Transverse colon (tissue), 4 donors: Measurements from ENCODE around the gene STK24. TPM values are rescaled to one million over a fixed set of nuclear protein-coding genes. Genes with fewer than 3 reads are reported as not detected.

Experiments
- DNase-seq: peaks from one replicate; pipeline ENCODE4 v3.0.0-alpha.2; 2019
- H3K27ac ChIP-seq, 4 donors: fragments of 200-600 bp; sonication (generic); 2 replicates each; pipeline ENCODE4 v1.5.1; 2016 to 2018; ENCODE audit warnings: inconsistent platforms in 4 of 4
- H3K27me3 ChIP-seq: fragments of 200-600 bp; sonication (generic); 2 replicates; pipeline ENCODE4 v1.5.1; 2017; ENCODE audit warnings: inconsistent platforms
- H3K36me3 ChIP-seq, 4 donors: fragments of 200-600 bp; sonication (generic); 2 replicates each; pipeline ENCODE4 v1.5.1; 2017 to 2019; ENCODE audit warnings: inconsistent platforms in 4 of 4
- H3K4me1 ChIP-seq, 4 donors: fragments of 200-600 bp; sonication (generic); 2 replicates each; pipeline ENCODE4 v1.5.1; 2017 to 2020; ENCODE audit warnings: inconsistent platforms in 4 of 4
- H3K4me3 ChIP-seq, 4 donors: fragments of 200-600 bp; sonication (generic); 1 replicate in 1 of 4; 2 replicates in 3 of 4; pipeline versions ENCODE4 v1.5.1 to v1.6.1; 2017 to 2019; ENCODE audit warnings: inconsistent platforms in 4 of 4
- H3K9me3 ChIP-seq, 2 donors: fragments of 200-600 bp; sonication (generic); 2 replicates each; pipeline ENCODE4 v1.5.1; 2017 to 2019; ENCODE audit warnings: inconsistent platforms in 2 of 2
- EP300 ChIP-seq: sonication (generic); formaldehyde crosslinking; IDR thresholded peaks from one replicate; pipeline ENCODE4 v1.6.1; 2017; ENCODE audit warnings: antibody characterized with exemption, low read depth
- POLR2A ChIP-seq: fragments of 450-650 bp; IDR thresholded peaks from one replicate; pipeline ENCODE4 v1.6.1; 2016; ENCODE audit warnings: antibody characterized with exemption, mild to moderate bottlenecking, moderate library complexity
- POLR2AphosphoS5 ChIP-seq, 3 donors: sonication (generic); formaldehyde crosslinking; IDR thresholded peaks; one replicate each; pipeline ENCODE4 v1.6.1; 2016; ENCODE audit warnings: antibody characterized with exemption in 3 of 3
- WGBS, 2 donors: methylation state at CpG; one replicate each; pipeline ENCODE4 v1.1.5; 2018; ENCODE audit warnings: low coverage in 1 of 2; 5-methylcytosine and 5-hydroxymethylcytosine counted together
- in situ Hi-C, 4 donors: fragments of 200-750 bp; cut with MboI; loops; one replicate each; pipeline versions ENCODE4 v1.15.0 to v1.15.1; 2017; ENCODE audit warnings: low sequenced_read_pairs in 3 of 4, low pct_ligation_motif_present in 1 of 4, low pct_unique_long_range_greater_than_20kb in 1 of 4
- intact Hi-C: fragments of 100-400 bp; cut with DNase I; formaldehyde crosslinking; loops from one replicate; pipeline ENCODE4 v1.15.1; 2023; ENCODE audit warnings: low total_unique reads
- total RNA-seq, 4 donors: library from RNA; depleted of rRNA; stranded (reverse); fragments of >200 nt; gene quantifications; one replicate each; pipeline ENCODE4 v1.1.0, GENCODE V29; 2016
- TF ChIP-seq, protein P1 (sequence below), 5 experiments: fragments of 200-600 bp in 3 of 5; fragments of 450-650 bp in 2 of 5; sonication (generic) in 3 of 5; IDR thresholded peaks; 1 replicate in 2 of 5; 2 replicates in 3 of 5; pipeline ENCODE4 v1.5.1; 2016 to 2017; ENCODE audit warnings: antibody characterized with exemption in 5 of 5, inconsistent platforms in 3 of 5, mild to moderate bottlenecking in 2 of 5, moderate library complexity in 1 of 5

Gene STK24
- total RNA-seq, 4 donors from 2014 or later, result 87.2 to 152 (median 131) TPM

DNA sequence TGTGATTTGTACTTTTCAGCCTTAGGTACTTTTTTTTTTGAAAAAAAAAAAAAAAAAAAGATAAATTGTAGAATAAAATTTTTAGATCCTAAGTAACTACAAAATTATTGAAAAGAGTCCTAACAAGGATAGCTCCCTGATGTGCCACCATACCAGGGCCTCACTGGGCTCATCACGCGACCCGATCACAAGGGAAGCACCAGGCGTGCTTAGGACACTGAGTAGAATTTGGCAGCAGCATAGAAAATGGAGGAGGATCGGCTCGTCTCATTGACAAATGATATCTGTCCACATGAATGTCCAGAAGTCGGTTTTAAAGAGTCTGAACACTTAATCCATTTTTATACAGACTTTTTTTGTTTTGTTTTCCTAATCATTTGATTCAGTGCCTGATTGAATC is 179.0 kb downstream of the STK24 start:
- H3K9me3 ChIP-seq, result no peaks in the 10 kb centered on the region
- DNase-seq, result no peak
- in situ Hi-C loops (loop anchor here in 1 of 4 donors (25.0 kb wide), 1 partner anchor 261 kb away; the partner anchor contains the start of gene FARP1), intact Hi-C loops (no loop called here)
- H3K36me3 ChIP-seq, result no peaks in the 10 kb centered on the region
- TF ChIP-seq POLR2AphosphoS5 (IDR thresholded peaks at IDR 0.05) (peak in 1 of 3 donors; percentile 10), POLR2A (no peak)
- H3K27ac ChIP-seq, result peak overlapping the region in 1 of 4 donors; percentile 11
- 74 to 85% methylated on average over 7 of the region's 7 CpGs for WGBS, 2 donors
- H3K27me3 ChIP-seq, result no peaks in the 10 kb centered on the region
- no peak overlapping the region for H3K4me3 ChIP-seq
- H3K4me1 ChIP-seq, result no peaks in the 10 kb centered on the region

DNA sequence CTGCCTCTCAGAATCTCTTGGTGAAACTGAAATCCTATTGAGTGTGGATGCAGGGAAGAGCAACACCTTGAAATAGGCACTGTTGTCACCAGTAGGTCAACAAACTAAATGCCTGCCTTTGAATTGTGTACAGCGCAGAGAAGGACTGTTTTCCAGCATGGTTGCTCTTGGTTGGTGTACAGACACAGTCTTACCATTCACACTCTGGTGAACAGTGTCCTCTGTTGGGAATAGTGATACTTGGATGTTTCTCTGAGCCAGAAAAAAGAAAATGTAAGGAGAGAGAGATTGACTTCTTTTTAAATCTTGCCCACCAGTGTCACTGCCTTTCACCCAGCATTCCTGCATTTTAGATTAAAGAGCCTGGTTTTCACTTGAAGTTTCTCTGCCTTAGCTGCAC is 179.7 kb downstream of the STK24 start:
- intact Hi-C loops, result no loop called here

DNA sequence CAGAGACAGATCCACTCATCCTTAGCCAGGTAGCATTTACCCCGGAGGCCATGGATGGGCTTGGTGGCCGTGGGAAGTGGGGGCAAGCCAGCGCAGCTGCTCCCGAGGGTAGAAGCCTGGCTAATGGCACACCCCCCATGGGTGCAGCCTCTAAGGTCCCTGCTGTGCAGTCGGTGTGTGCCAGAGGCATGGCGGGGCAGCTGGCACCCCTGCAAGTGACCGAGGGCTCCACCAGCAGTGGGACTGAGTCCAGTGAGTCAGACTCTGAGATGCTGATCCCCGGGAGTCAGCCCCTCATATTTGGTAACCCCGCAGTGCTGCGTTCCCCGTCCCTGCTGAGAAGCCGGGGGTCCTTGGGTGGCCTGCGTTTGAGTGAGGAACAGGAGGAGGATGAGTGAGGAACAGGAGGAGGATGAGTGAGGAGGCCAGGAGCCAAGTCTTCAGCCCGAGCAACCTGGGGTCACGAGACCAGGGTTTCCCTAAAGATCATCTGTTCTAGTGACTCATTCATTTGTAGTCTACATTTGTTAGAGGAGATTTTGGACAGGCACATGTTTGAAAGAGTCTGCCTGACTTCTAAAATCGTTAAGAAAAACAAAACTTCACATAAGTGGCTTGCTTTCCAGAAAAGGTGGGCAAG is 180.7 kb downstream of the STK24 start:
- DNase-seq, result no peak
- no peak for TF ChIP-seq POLR2A
- no peak for TF ChIP-seq POLR2AphosphoS5 (IDR thresholded peaks at IDR 0.05)
- TF ChIP-seq EP300, result no peak
- TF ChIP-seq, protein P1, sequence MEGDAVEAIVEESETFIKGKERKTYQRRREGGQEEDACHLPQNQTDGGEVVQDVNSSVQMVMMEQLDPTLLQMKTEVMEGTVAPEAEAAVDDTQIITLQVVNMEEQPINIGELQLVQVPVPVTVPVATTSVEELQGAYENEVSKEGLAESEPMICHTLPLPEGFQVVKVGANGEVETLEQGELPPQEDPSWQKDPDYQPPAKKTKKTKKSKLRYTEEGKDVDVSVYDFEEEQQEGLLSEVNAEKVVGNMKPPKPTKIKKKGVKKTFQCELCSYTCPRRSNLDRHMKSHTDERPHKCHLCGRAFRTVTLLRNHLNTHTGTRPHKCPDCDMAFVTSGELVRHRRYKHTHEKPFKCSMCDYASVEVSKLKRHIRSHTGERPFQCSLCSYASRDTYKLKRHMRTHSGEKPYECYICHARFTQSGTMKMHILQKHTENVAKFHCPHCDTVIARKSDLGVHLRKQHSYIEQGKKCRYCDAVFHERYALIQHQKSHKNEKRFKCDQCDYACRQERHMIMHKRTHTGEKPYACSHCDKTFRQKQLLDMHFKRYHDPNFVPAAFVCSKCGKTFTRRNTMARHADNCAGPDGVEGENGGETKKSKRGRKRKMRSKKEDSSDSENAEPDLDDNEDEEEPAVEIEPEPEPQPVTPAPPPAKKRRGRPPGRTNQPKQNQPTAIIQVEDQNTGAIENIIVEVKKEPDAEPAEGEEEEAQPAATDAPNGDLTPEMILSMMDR (IDR thresholded peaks at IDR 0.05), result no peak
- Histone ChIP-seq H3K27me3 (no peaks in the 10 kb centered on the region), H3K9me3 (no peaks in the 10 kb centered on the region), H3K4me3 (no peak overlapping the region), H3K4me1 (no peaks in the 10 kb centered on the region), H3K27ac (no peak overlapping the region), H3K36me3 (no peaks in the 10 kb centered on the region)
- in situ Hi-C loops (loop anchor here in 1 of 4 donors (25.0 kb wide), 1 partner anchor 259 kb away; the partner anchor contains the start of gene FARP1), intact Hi-C loops (no loop called here)
- 76 to 83% methylated on average over 2 to 15 of the region's 16 CpGs for WGBS, 2 donors

More for the DNA sequence above, 179.7 kb downstream of the STK24 start:
- in situ Hi-C loops, result loop anchor here in 1 of 4 donors (25.0 kb wide), 1 partner anchor 260 kb away; the partner anchor contains the start of gene FARP1
- H3K9me3 ChIP-seq, result no peaks in the 10 kb centered on the region
- H3K36me3 ChIP-seq, result no peaks in the 10 kb centered on the region
- H3K4me3 ChIP-seq, result no peak overlapping the region
- no peak for TF ChIP-seq POLR2AphosphoS5 (IDR thresholded peaks at IDR 0.05)
- TF ChIP-seq POLR2A, result no peak
- TF ChIP-seq EP300, result no peak
- TF ChIP-seq, protein P1 (IDR thresholded peaks at IDR 0.05), result peak in 3 of 5 experiments; percentile 16 to 27 (median 16)
- WGBS, 2 donors, result 90 to 100% methylated on average over 1 of the region's 1 CpG
- H3K27me3 ChIP-seq, result no peaks in the 10 kb centered on the region
- no peak for DNase-seq
- H3K27ac ChIP-seq, result peak overlapping the region in 1 of 4 donors; percentile 11
- no peaks in the 10 kb centered on the region for H3K4me1 ChIP-seq

Other genes with a start within 250 kb of the STK24 start
- gene SLC15A1, start 175.6 kb upstream of the STK24 start, total RNA-seq, result 10 to 100 TPM in 3 of 4 donors, not detected in 1; 16.1 to 56.3 (median 44.1) TPM